ENCODE data around the gene GPA33.

DNA sequence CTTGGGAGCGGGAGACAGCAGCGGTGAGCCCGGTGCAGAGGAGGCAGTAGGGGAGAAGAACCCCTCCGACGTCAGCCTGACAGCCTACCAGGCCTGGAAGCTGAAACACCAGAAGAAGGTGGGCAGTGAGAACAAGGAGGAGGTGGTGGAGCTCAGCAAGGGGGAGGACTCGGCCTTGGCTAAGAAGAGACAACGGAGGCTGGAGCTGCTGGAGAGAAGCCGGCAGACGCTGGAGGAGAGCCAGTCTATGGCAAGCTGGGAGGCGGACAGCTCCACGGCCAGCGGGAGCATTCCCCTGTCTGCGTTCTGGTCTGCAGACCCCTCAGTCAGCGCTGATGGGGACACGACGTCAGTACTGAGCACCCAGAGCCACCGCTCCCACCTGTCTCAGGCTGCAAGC, 36.6 kb upstream of the GPA33 start:
- TF ChIP-seq, protein P1, sequence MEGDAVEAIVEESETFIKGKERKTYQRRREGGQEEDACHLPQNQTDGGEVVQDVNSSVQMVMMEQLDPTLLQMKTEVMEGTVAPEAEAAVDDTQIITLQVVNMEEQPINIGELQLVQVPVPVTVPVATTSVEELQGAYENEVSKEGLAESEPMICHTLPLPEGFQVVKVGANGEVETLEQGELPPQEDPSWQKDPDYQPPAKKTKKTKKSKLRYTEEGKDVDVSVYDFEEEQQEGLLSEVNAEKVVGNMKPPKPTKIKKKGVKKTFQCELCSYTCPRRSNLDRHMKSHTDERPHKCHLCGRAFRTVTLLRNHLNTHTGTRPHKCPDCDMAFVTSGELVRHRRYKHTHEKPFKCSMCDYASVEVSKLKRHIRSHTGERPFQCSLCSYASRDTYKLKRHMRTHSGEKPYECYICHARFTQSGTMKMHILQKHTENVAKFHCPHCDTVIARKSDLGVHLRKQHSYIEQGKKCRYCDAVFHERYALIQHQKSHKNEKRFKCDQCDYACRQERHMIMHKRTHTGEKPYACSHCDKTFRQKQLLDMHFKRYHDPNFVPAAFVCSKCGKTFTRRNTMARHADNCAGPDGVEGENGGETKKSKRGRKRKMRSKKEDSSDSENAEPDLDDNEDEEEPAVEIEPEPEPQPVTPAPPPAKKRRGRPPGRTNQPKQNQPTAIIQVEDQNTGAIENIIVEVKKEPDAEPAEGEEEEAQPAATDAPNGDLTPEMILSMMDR (IDR thresholded peaks at IDR 0.05), result no peak
- no peak for TF ChIP-seq POLR2A (IDR thresholded peaks at IDR 0.05)
